WTC11 (cell line): ENCODE data around the gene TMEM30A. TPM values are rescaled to one million over a fixed set of nuclear protein-coding genes. Genes with fewer than 3 reads are reported as not detected.

Experiments used
- ATAC-seq: fragments of 200-7000 bp; cut with Tn5 transposase; 2 replicates; pipeline ENCODE4 v1.10.0; 2021; ENCODE audit warnings: mild to moderate bottlenecking, moderate library complexity
- CTCF ChIA-PET: fragments of 300-600 bp; sonication (Branson Sonifier 250); formaldehyde crosslinking; loops from one replicate; lab custom pipeline; 2021; ENCODE audit warnings: antibody characterized with exemption; lab: Charles Lee
- POLR2A ChIA-PET: fragments of 350-600 bp; sonication (Branson Sonifier 250); formaldehyde crosslinking; loops from one replicate; lab custom pipeline; 2021; ENCODE audit warnings: antibody characterized with exemption; lab: Charles Lee
- DNase-seq: peaks from one replicate; pipeline ENCODE4 v3.0.0; 2021; ENCODE audit warnings: low spot score
- H3K27ac Mint-ChIP-seq: 2 replicates; pipeline ENCODE4 v1.8.0; 2021; ENCODE audit warnings: mixed read lengths
- H3K27me3 Mint-ChIP-seq: 2 replicates; pipeline ENCODE4 v1.8.0; 2021; ENCODE audit warnings: low read depth, mild to moderate bottlenecking, moderate library complexity, mixed read lengths
- H3K36me3 Mint-ChIP-seq: 2 replicates; pipeline ENCODE4 v1.8.0; 2021; ENCODE audit warnings: mixed read lengths
- H3K4me1 Mint-ChIP-seq: 2 replicates; pipeline ENCODE4 v1.8.0; 2022; ENCODE audit warnings: mixed read lengths
- H3K4me3 Mint-ChIP-seq: 2 replicates; pipeline ENCODE4 v1.8.0; 2021; ENCODE audit warnings: mild to moderate bottlenecking, moderate library complexity, mixed read lengths
- H3K9me3 Mint-ChIP-seq: 2 replicates; pipeline ENCODE4 v1.8.0; 2021; ENCODE audit warnings: mixed read lengths
- AFF4 ChIP-seq: sonication (generic); formaldehyde crosslinking; IDR thresholded peaks from 2 replicates; pipeline ENCODE4 v1.8.1; 2023; ENCODE audit warnings: mild to moderate bottlenecking, missing genetic modification reagents, borderline replicate concordance
- CBFB ChIP-seq: sonication (generic); formaldehyde crosslinking; IDR thresholded peaks from 2 replicates; pipeline ENCODE4 v1.8.1; 2022; ENCODE audit warnings: mild to moderate bottlenecking, low read depth, missing genetic modification reagents
- CTCF ChIP-seq: fragments of 200-600 bp; IDR thresholded peaks from 2 replicates; pipeline ENCODE4 v1.8.0; 2022; ENCODE audit warnings: antibody characterized with exemption
- FOXJ3 ChIP-seq: sonication (generic); formaldehyde crosslinking; IDR thresholded peaks from 2 replicates; pipeline ENCODE4 v1.9.0; 2021; ENCODE audit warnings: missing genetic modification reagents, mild to moderate bottlenecking, borderline replicate concordance
- KAT7 ChIP-seq: sonication (generic); formaldehyde crosslinking; IDR thresholded peaks from 2 replicates; pipeline ENCODE4 v1.8.1; 2023; ENCODE audit warnings: missing genetic modification reagents, mild to moderate bottlenecking, borderline replicate concordance
- SP1 ChIP-seq: sonication (generic); formaldehyde crosslinking; conservative IDR thresholded peaks from 2 replicates; pipeline ENCODE4 v1.8.1; 2022; ENCODE audit warnings: missing genetic modification reagents
- ZBTB21 ChIP-seq: sonication (generic); formaldehyde crosslinking; IDR thresholded peaks from 2 replicates; pipeline ENCODE4 v1.8.1; 2023; ENCODE audit warnings: mild to moderate bottlenecking, missing genetic modification reagents, borderline replicate concordance
- ZBTB43 ChIP-seq: sonication (generic); formaldehyde crosslinking; IDR thresholded peaks from 2 replicates; pipeline ENCODE4 v1.8.1; 2023; ENCODE audit warnings: mild to moderate bottlenecking, missing genetic modification reagents
- ZNF416 ChIP-seq: fragments of 250-450 bp; sonication (Bioruptor Pico); IDR thresholded peaks from 2 replicates; pipeline ENCODE4 v1.9.0; 2021; ENCODE audit warnings: mild to moderate bottlenecking, inconsistent platforms
- total RNA-seq: library from RNA; stranded (reverse); gene quantifications from 3 replicates; pipeline ENCODE4 v1.2.3, GENCODE V29; 2021
- TF ChIP-seq, protein P1 (sequence below): sonication (generic); formaldehyde crosslinking; IDR thresholded peaks from 2 replicates; pipeline ENCODE4 v1.8.1; 2023; ENCODE audit warnings: mild to moderate bottlenecking, missing genetic modification reagents, moderate library complexity
- TF ChIP-seq, protein P2 (sequence below): sonication (generic); formaldehyde crosslinking; conservative IDR thresholded peaks from 2 replicates; pipeline ENCODE4 v1.8.1; 2022; ENCODE audit warnings: mild to moderate bottlenecking, missing genetic modification reagents
- TF ChIP-seq, protein P3 (sequence below): fragments of 250-450 bp; sonication (Bioruptor Pico); conservative IDR thresholded peaks from 2 replicates; pipeline ENCODE4 v1.9.0; 2021; ENCODE audit warnings: mild to moderate bottlenecking

Gene TMEM30A
- total RNA-seq, 1 experiment from 2014 or later, result 81.2 TPM

DNA sequence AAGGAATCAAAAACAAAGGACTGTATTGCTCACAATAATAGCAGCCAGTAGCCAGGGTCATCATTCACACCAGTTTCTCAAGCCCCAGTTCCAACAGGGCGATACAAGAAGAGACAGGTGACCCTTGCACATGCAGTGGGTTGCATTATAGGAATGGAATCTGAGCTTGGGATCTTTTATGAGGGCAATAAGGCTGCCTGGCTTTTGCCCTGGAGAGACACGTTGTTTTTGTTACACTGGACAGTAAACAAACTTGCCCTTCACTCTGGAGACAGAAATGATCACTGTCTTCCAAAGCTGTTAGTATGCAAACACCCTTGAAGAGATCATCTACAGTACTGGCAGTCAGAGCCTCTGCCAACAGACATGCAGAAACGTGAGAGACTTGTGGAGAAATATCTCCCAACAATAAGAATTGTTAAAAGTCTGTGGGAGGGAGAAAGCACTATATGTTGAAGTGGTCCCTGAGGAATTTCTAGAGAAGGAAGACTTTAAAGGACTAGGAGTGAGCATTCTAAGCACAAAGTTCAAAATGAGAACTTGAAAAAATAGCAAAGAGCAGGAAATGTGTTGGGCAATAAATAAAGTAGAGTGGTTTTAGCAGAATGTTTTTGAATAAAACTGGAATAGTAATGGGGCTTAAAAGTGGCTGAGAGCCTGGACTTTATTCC, 72.5 kb downstream of the TMEM30A start (continued):
- TF ChIP-seq CBFB (CRISPR knock-in tag) (no peak), ZBTB43 (CRISPR knock-in tag) (no peak), AFF4 (CRISPR knock-in tag) (no peak)
- TF ChIP-seq, protein P1, sequence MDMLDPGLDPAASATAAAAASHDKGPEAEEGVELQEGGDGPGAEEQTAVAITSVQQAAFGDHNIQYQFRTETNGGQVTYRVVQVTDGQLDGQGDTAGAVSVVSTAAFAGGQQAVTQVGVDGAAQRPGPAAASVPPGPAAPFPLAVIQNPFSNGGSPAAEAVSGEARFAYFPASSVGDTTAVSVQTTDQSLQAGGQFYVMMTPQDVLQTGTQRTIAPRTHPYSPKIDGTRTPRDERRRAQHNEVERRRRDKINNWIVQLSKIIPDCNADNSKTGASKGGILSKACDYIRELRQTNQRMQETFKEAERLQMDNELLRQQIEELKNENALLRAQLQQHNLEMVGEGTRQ (CRISPR knock-in tag), result no peak
- TF ChIP-seq, protein P2, sequence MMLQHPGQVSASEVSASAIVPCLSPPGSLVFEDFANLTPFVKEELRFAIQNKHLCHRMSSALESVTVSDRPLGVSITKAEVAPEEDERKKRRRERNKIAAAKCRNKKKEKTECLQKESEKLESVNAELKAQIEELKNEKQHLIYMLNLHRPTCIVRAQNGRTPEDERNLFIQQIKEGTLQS (CRISPR knock-in tag), result no peak
- TF ChIP-seq, all 79 proteins: peak for 0

- Mint-ChIP-seq H3K27me3 (peaks cover 40% of the 10 kb centered on the region), H3K4me3 (no peak overlapping the region), H3K36me3 (no peaks in the 10 kb centered on the region), H3K4me1 (peaks cover 68% of the 10 kb centered on the region), H3K27ac (no peak overlapping the region), H3K9me3 (no peaks in the 10 kb centered on the region)
- ChIA-PET POLR2A (no interaction called here), CTCF (interaction anchor here (0.7 to 3.2 kb wide), 12 partner anchors 9 to 1472 kb away, joined by 3 to 16 read pairs (median 4); partner anchors contain the start of gene COX7A2)
- ATAC-seq (no peak), DNase-seq (no peak)
- TF ChIP-seq CTCF, result peak; percentile 80
- TF ChIP-seq ZBTB21 (CRISPR knock-in tag), result no peak
- TF ChIP-seq FOXJ3 (CRISPR knock-in tag), result no peak
- no peak for TF ChIP-seq SP1
- no peak for TF ChIP-seq ZNF416 (CRISPR knock-in tag)
- TF ChIP-seq, protein P3, sequence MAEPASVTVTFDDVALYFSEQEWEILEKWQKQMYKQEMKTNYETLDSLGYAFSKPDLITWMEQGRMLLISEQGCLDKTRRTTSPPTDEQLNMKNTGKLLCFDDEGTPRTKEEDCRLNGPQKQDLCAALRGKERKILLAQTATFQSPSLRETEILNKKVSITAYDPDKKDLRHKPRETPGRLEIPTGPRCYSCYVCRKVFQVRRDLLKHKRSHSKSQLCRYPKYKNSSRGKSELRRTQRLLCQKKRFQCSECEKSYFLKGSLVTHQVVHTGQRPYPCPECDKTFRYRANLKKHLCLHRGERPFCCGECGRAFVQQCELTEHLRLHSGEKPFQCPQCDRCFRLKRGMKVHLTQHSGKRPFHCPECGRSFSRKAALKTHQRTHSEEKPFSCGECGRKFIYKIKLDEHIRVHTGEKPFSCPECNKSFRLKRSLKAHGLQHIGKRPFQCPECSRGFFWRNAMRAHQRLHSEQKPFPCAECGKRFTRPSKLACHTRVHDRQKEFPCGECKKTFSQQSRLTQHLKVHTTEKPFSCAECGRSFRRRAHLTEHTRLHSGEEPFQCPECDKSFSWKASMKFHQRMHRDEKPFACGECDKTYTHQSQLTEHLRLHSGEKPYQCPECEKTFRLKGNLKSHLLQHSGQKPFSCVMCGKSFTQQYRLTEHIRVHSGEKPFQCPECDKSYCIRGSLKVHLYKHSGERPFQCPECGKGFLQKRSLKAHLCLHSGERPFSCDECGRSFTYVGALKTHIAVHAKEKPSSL (CRISPR knock-in tag), result no peak
- TF ChIP-seq KAT7, result no peak
Measured at GRCh38 chr6:75210885-75211739, 73.5 kb downstream of the TMEM30A start.
